Measurements from ENCODE around the gene SLC27A1. TPM values are rescaled to one million over a fixed set of nuclear protein-coding genes. Genes with fewer than 3 reads are reported as not detected.

SLC27A1 gene
- total and polyA plus RNA-seq, 9 of the 15 experiments (the other 6 are each of a cell fraction or from before 2014, with no cell fraction given), result 0.06 to 3.0 (median 1.1) TPM

- TF ChIP-seq HMGN3 (IDR thresholded peaks at IDR 0.05; ENCODE audit: borderline replicate concordance, extremely low read depth, insufficient read length, low read depth, low read length), result no peak
- TF ChIP-seq ZBTB7A (IDR thresholded peaks at IDR 0.05; ENCODE audit: borderline replicate concordance, control insufficient read depth, low read depth, low read length), result no peak
- no peak for TF ChIP-seq CBFA2T2 (conservative IDR thresholded peaks at IDR 0.05)
- no peak for TF ChIP-seq SAFB (IDR thresholded peaks at IDR 0.05; ENCODE audit: borderline replicate concordance, low read depth, low read length)
Measured at GRCh38 chr19:17490411-17490810, 20.1 kb downstream of the SLC27A1 start (continued).

DNA sequence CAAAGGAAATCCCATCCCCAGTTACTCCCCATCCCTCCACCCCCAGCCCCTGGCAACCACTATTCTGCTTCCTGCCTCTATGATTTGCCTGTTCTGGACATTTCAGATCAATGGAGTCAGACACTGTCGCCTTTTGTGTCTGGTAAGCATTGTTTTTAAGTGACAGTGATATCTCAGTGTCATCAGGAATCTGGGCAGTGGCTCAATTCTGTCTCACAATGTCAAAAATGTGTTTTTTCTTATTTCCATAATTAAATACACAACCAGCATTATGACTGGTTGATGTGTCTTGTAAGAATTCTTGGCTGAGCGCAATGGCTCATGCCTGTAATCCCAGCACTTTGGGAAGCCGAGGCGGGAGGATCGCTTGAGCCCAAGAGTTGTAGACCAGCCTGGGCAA, 21.0 kb downstream of the SLC27A1 start:
- Histone ChIP-seq H3K27me3 (ENCODE audit: control insufficient read depth in 2 of 2, insufficient read depth in 2 of 2, low read length in 2 of 2) (no peaks in the 10 kb centered on the region), H3K4me2 (ENCODE audit: insufficient read depth, low read length) (no peak overlapping the region), H4K20me1 (replicated peaks; ENCODE audit: control insufficient read depth, insufficient read depth, low read length) (no peaks in the 10 kb centered on the region; the same call in 1 of the 2 replicates), H3K36me3 (ENCODE audit: control insufficient read depth, insufficient read depth, low read length) (no peaks in the 10 kb centered on the region), H3K79me2 (ENCODE audit: control insufficient read depth, insufficient read depth, low read length) (no peaks in the 10 kb centered on the region), H3K27ac (ENCODE audit: extremely low read depth, low read depth, low read length) (no peak overlapping the region), H3K4me1 (replicated peaks in 1 of 2; ENCODE audit: control insufficient read depth in 2 of 2, insufficient read depth in 2 of 2, low read length in 2 of 2) (peaks cover 8 to 32% of the 10 kb centered on the region in 2 experiments), H3K4me3 (no peak overlapping the region), H3K9me1 (ENCODE audit: control insufficient read depth, insufficient read depth, low read length) (no peaks in the 10 kb centered on the region), H3K9ac (ENCODE audit: insufficient read depth in 1 of 2, low read depth in 2 of 2, low read length in 2 of 2) (no peak overlapping the region), H3K9me3 (replicated peaks; ENCODE audit: control insufficient read depth, insufficient read depth, low read depth, low read length) (no peaks in the 10 kb centered on the region), H2AFZ (ENCODE audit: low read depth, low read length) (no peak overlapping the region)
- FAIRE-seq (no peak), DNase-seq (ENCODE audit: extremely low read depth in 1 of 4, low spot score in 3 of 4) (no peak), ATAC-seq (no peak)
- TF ChIP-seq BACH1 (tag; IDR thresholded peaks at IDR 0.05) (no peak), PHF21A (IDR thresholded peaks at IDR 0.05; ENCODE audit: borderline replicate concordance, low read depth) (no peak), LCOR (CRISPR knock-in tag; IDR thresholded peaks at IDR 0.05) (no peak), ESRRB (CRISPR knock-in tag; IDR thresholded peaks at IDR 0.05; ENCODE audit: borderline replicate concordance) (no peak), SRSF7 (optimal IDR thresholded peaks at IDR 0.05; ENCODE audit: low read depth, low read length) (no peak)
- intact Hi-C loops (cut with micrococcal nuclease) (no loop called here), in situ Hi-C loops (cut with MboI) (no loop called here)
- BruUV-seq (replicated peaks), result no TSS peak
- POLR2A ChIA-PET, result no interaction called here
- WGBS (ENCODE audit: insufficient coverage, low coverage, missing lambda C conversion rate), result 59% methylated on average over 5 of the region's 5 CpGs
- CTCF ChIA-PET (ENCODE audit: low intra/inter-chr PET ratio), result no interaction called here
